IMR-90 (cell line): ENCODE results near the gene NRARP. TPM values are rescaled to one million over a fixed set of nuclear protein-coding genes. Genes with fewer than 3 reads are reported as not detected.
A peak's percentile ranks its signal among the peaks of the same experiment; 100 is the strongest.

Experiments used
- ATAC-seq: fragments of 200-7000 bp; cut with Tn5 transposase; 2 replicates; pipeline ENCODE4 v1.9.1; 2020; ENCODE audit warnings: low read depth, mild to moderate bottlenecking, moderate library complexity
- BruUV-seq: library from RNA; stranded (reverse); fragments of 400-500 nt; replicated peaks from 2 replicates; lab custom pipeline; 2021; lab: Mats Ljungman, UMichigan
- CTCF ChIA-PET: fragments of 300-600 bp; formaldehyde crosslinking; extraction: SDS; loops from one replicate; lab custom pipeline; 2021; ENCODE audit warnings: antibody characterized with exemption; lab: Yijun Ruan, JAX
- POLR2A ChIA-PET: fragments of 300-600 bp; sonication (Branson Sonifier 250); formaldehyde crosslinking; loops from one replicate; lab custom pipeline; 2022; ENCODE audit warnings: antibody characterized with exemption; ENCODE audit not compliant: unreplicated experiment; lab: Charles Lee
- DNase-seq: peaks from one replicate; pipeline ENCODE4 v3.0.0; 2013
- H2AFZ ChIP-seq: replicated peaks from 2 replicates; pipeline ENCODE3; 2013; ENCODE audit warnings: low read length, mild to moderate bottlenecking; ENCODE audit not compliant: poor library complexity
- H2AK5ac ChIP-seq: 2 replicates; pipeline ENCODE4 v1.6.1; 2013; ENCODE audit warnings: low read depth, low read length, inconsistent platforms
- H2AK9ac ChIP-seq: replicated peaks from 2 replicates; pipeline ENCODE3; 2013; ENCODE audit warnings: mild to moderate bottlenecking, low read depth, low read length, moderate library complexity; ENCODE audit not compliant: poor library complexity
- H2BK120ac ChIP-seq: 2 replicates; pipeline ENCODE4 v1.6.1; 2013; ENCODE audit warnings: low read depth, low read length, inconsistent platforms
- H2BK15ac ChIP-seq: 3 replicates; pipeline ENCODE4 v1.6.1; 2013; ENCODE audit warnings: low read depth, low read length, inconsistent platforms
- H2BK20ac ChIP-seq: 2 replicates; pipeline ENCODE4 v1.6.1; 2013; ENCODE audit warnings: low read depth, mild to moderate bottlenecking, inconsistent platforms, low read length, moderate library complexity
- H2BK5ac ChIP-seq: 2 replicates; pipeline ENCODE4 v1.6.1; 2013; ENCODE audit warnings: mild to moderate bottlenecking, low read depth, low read length, inconsistent platforms; ENCODE audit not compliant: poor library complexity, severe bottlenecking
- H3K14ac ChIP-seq: replicated peaks from 2 replicates; pipeline ENCODE4 v1.6.1; 2013; ENCODE audit warnings: low read depth, low read length, inconsistent platforms
- H3K18ac ChIP-seq: 2 replicates; pipeline ENCODE4 v1.6.1; 2013; ENCODE audit warnings: low read depth, low read length, control low read depth
- H3K23ac ChIP-seq: 2 replicates; pipeline ENCODE4 v1.6.1; 2013; ENCODE audit warnings: low read depth, low read length, inconsistent platforms
- H3K27ac ChIP-seq: 2 replicates; pipeline ENCODE4 v1.5.1; 2013; ENCODE audit warnings: mild to moderate bottlenecking, control low read depth, low read length; ENCODE audit not compliant: insufficient read depth
- H3K27me3 ChIP-seq: 2 replicates; pipeline ENCODE4 v1.6.1; 2013; ENCODE audit warnings: low read length; ENCODE audit not compliant: control insufficient read depth, insufficient read depth
- H3K36me3 ChIP-seq: 2 replicates; pipeline ENCODE4 v1.6.1; 2013; ENCODE audit warnings: low read length, mixed read lengths; ENCODE audit not compliant: control insufficient read depth, insufficient read depth
- H3K4ac ChIP-seq: 2 replicates; pipeline ENCODE4 v1.6.1; 2013; ENCODE audit warnings: low read depth, low read length, inconsistent platforms
- H3K4me1 ChIP-seq: 2 replicates; pipeline ENCODE4 v1.6.1; 2013; ENCODE audit warnings: low read length, mixed read lengths; ENCODE audit not compliant: control insufficient read depth, insufficient read depth
- H3K4me2 ChIP-seq: 2 replicates; pipeline ENCODE4 v1.6.1; 2013; ENCODE audit warnings: low read depth, mild to moderate bottlenecking, control low read depth, low read length, moderate library complexity
- H3K4me3 ChIP-seq: 2 replicates; pipeline ENCODE4 v1.5.1; 2013; ENCODE audit warnings: low read depth, mild to moderate bottlenecking, control low read depth, low read length, moderate library complexity; ENCODE audit not compliant: insufficient read depth
- H3K56ac ChIP-seq: 2 replicates; pipeline ENCODE4 v1.6.1; 2013; ENCODE audit warnings: low read length, inconsistent platforms; ENCODE audit not compliant: insufficient read depth; ENCODE audit errors: extremely low read depth
- H3K79me1 ChIP-seq, 2 experiments: 2 replicates each; pipeline ENCODE4 v1.6.1; 2013; ENCODE audit warnings: low read length in 2 of 2, inconsistent platforms in 1 of 2, low read depth in 1 of 2
- H3K9ac ChIP-seq: 2 replicates; pipeline ENCODE4 v1.6.1; 2013; ENCODE audit warnings: low read depth, low read length, control low read depth
- H3K9me1 ChIP-seq: 2 replicates; pipeline ENCODE4 v1.6.1; 2013; ENCODE audit warnings: low read length, inconsistent platforms; ENCODE audit not compliant: insufficient read depth
- H3K9me3 ChIP-seq: 2 replicates; pipeline ENCODE4 v1.6.1; 2013; ENCODE audit warnings: low read length; ENCODE audit not compliant: control insufficient read depth, insufficient read depth
- H4K20me1 ChIP-seq: 2 replicates; pipeline ENCODE4 v1.6.1; 2013; ENCODE audit warnings: low read length, inconsistent platforms; ENCODE audit not compliant: insufficient read depth
- H4K5ac ChIP-seq: 2 replicates; pipeline ENCODE4 v1.6.1; 2013; ENCODE audit warnings: mild to moderate bottlenecking, low read depth, low read length, control low read depth
- H4K8ac ChIP-seq, 2 experiments: 2 replicates each; pipeline ENCODE4 v1.6.1; 2013; ENCODE audit warnings: low read depth in 2 of 2, low read length in 2 of 2, control low read depth in 1 of 2, inconsistent platforms in 1 of 2
- H4K91ac ChIP-seq: 2 replicates; pipeline ENCODE4 v1.6.1; 2013; ENCODE audit warnings: low read depth, low read length, inconsistent platforms; ENCODE audit not compliant: insufficient read depth
- CEBPB ChIP-seq: IDR thresholded peaks from 2 replicates; pipeline ENCODE4 v1.6.1; 2012; ENCODE audit warnings: low read depth, low read length, improper control_type of control experiment
- CTCF ChIP-seq: conservative IDR thresholded peaks from 2 replicates; pipeline ENCODE4 v1.5.1; 2012; ENCODE audit warnings: mild to moderate bottlenecking, low read depth, low read length, improper control_type of control experiment
- MAZ ChIP-seq: IDR thresholded peaks from 2 replicates; pipeline ENCODE4 v1.6.1; 2012; ENCODE audit warnings: low read depth, mild to moderate bottlenecking, low read length, improper control_type of control experiment, moderate library complexity, borderline replicate concordance
- WGBS, 2 experiments: methylation state at CpG; one replicate each; pipeline versions ENCODE4 v1.1.5 to v1.1.7; 2013; ENCODE audit warnings: missing lambda C conversion rate in 2 of 2; ENCODE audit not compliant: insufficient read length in 1 of 2; ENCODE audit errors: extremely low coverage in 2 of 2; 5-methylcytosine and 5-hydroxymethylcytosine counted together
- dilution Hi-C: fragments of 300-500 bp; cut with HindIII; formaldehyde crosslinking; loops from one replicate; pipeline ENCODE4 v1.14.3; 2018; ENCODE audit warnings: low sequenced_read_pairs; ENCODE audit not compliant: unreplicated experiment
- in situ Hi-C: fragments of 300-500 bp; cut with MboI; formaldehyde crosslinking; loops from 3 replicates; pipeline ENCODE4 v1.14.3; 2019; ENCODE audit warnings: low sequenced_read_pairs, inconsistent platforms, mixed read lengths
- intact Hi-C: fragments of 100-400 bp; cut with micrococcal nuclease; formaldehyde crosslinking; loops from 2 replicates; pipeline ENCODE4 v1.10.0; 2022
- polyA plus RNA-seq, 3 experiments: library from polyadenylated mRNA; depleted of rRNA; stranded (reverse); fragments of >200 nt; gene quantifications; 2 replicates each; pipeline ENCODE4 v1.2.3, GENCODE V29; 2012; ENCODE audit warnings: low replicate concordance in 1 of 3
- total RNA-seq: library from RNA; depleted of rRNA; stranded (reverse); fragments of >200 nt; gene quantifications from 2 replicates; pipeline ENCODE4 v1.2.3, GENCODE V29; 2012

Gene NRARP
- total and polyA plus RNA-seq, 2 of the 4 experiments (the other 2 are of a cell fraction) = 0.15 TPM; not detected in 1

GRCh38 chr9:137295849-137296669, 6.0 kb downstream of the NRARP start:
- Histone ChIP-seq H3K14ac (no peak overlapping the region), H3K4me2 (no peak overlapping the region; the same call in 1 of the 2 replicates), H3K27ac (no peak overlapping the region), H3K4me3 (peak overlapping the region; percentile 39), H2AFZ (peak overlapping the region; percentile 76), H2BK120ac (no peak overlapping the region), H3K36me3 (no peaks in the 10 kb centered on the region), H4K91ac (no peak overlapping the region), H2BK20ac (no peak overlapping the region), H4K20me1 (no peaks in the 10 kb centered on the region), H4K8ac (no peak overlapping the region), H2BK15ac (no peak overlapping the region), H3K79me1 (no peaks in the 10 kb centered on the region), H4K5ac (no peak overlapping the region), H2AK9ac (no peak overlapping the region), H3K9ac (no peak overlapping the region), H2AK5ac (no peak overlapping the region), H3K9me1 (no peaks in the 10 kb centered on the region), H2BK5ac (no peak overlapping the region), H3K9me3 (peaks cover 5% of the 10 kb centered on the region; the same call in 1 of the 2 replicates), H3K27me3 (peaks cover 33% of the 10 kb centered on the region), H3K4ac (no peak overlapping the region), H3K56ac (no peak overlapping the region), H3K18ac (no peak overlapping the region), H3K23ac (no peak overlapping the region), H3K4me1 (no peaks in the 10 kb centered on the region)
- TF ChIP-seq MAZ (no peak), CEBPB (no peak), CTCF (no peak)
- in situ Hi-C loops (no loop called here), dilution Hi-C loops (no loop called here), intact Hi-C loops (loop anchor here (2.0 kb wide), 1 partner anchor 149 kb away; no protein-coding TSS in a partner anchor)
- 24% methylated on average over 29 of the region's 78 CpGs; no CpG with 5 or more reads in 1 of the 2 experiments for WGBS, 2 experiments
- ChIA-PET POLR2A (no interaction called here), CTCF (no interaction called here)
- BruUV-seq = no TSS peak
- DNase-seq (no peak), ATAC-seq (no peak; the same call in 1 of the 2 replicates)
